GOT3 (cell line): ENCODE results near the gene ZNF331.

ENCODE experiments used
- DNase-seq: peaks from one replicate; lab custom pipeline; 2025; ENCODE audit warnings: mixed read lengths; lab: John Stamatoyannopoulos, UW

The ZNF331 gene

GRCh38 chr19:53576941-53577653, 39.2 kb downstream of the ZNF331 start:
- DNase-seq: no peak

- no peak for DNase-seq
Observed at GRCh38 chr19:53577968-53578367, 40.0 kb downstream of the ZNF331 start.

GRCh38 chr19:53579518-53579917, 41.6 kb downstream of the ZNF331 start:
- no peak for DNase-seq

- DNase-seq: no peak
Observed at GRCh38 chr19:53580871-53581835, 43.2 kb downstream of the ZNF331 start.

GRCh38 chr19:53581871-53582279, 43.9 kb downstream of the ZNF331 start:
- no peak for DNase-seq

- no peak for DNase-seq
Observed at GRCh38 chr19:53583181-53583580, 45.2 kb downstream of the ZNF331 start.

- DNase-seq: no peak
Observed at GRCh38 chr19:53586277-53586691, 48.3 kb downstream of the ZNF331 start.

- DNase-seq: no peak
Observed at GRCh38 chr19:53594811-53595509, 57.0 kb downstream of the ZNF331 start.

GRCh38 chr19:53595510-53595867, 57.5 kb downstream of the ZNF331 start:
- DNase-seq: no peak

GRCh38 chr19:53596056-53596455, 58.1 kb downstream of the ZNF331 start:
- DNase-seq: no peak

- no peak for DNase-seq
Observed at GRCh38 chr19:53597023-53597422, 59.1 kb downstream of the ZNF331 start.

GRCh38 chr19:53598361-53598760, 60.4 kb downstream of the ZNF331 start:
- DNase-seq: no peak

GRCh38 chr19:53600217-53600616, 62.3 kb downstream of the ZNF331 start:
- DNase-seq: no peak

GRCh38 chr19:53606031-53606430, 68.1 kb downstream of the ZNF331 start:
- DNase-seq: no peak

GRCh38 chr19:53608381-53608780, 70.4 kb downstream of the ZNF331 start:
- DNase-seq: no peak

GRCh38 chr19:53612762-53613526, 75.0 kb downstream of the ZNF331 start:
- no peak for DNase-seq

- no peak for DNase-seq
Observed at GRCh38 chr19:53621885-53622740, 84.2 kb downstream of the ZNF331 start.

GRCh38 chr19:53624771-53625545, 87.0 kb downstream of the ZNF331 start:
- DNase-seq: no peak

GRCh38 chr19:53626486-53626885, 88.5 kb downstream of the ZNF331 start:
- no peak for DNase-seq

GRCh38 chr19:53626976-53627375, 89.0 kb downstream of the ZNF331 start:
- DNase-seq: no peak
